ENCODE measurements around the gene FFAR1.
A peak's percentile ranks its signal among the peaks of the same experiment; 100 is the strongest.

The FFAR1 gene

DNA sequence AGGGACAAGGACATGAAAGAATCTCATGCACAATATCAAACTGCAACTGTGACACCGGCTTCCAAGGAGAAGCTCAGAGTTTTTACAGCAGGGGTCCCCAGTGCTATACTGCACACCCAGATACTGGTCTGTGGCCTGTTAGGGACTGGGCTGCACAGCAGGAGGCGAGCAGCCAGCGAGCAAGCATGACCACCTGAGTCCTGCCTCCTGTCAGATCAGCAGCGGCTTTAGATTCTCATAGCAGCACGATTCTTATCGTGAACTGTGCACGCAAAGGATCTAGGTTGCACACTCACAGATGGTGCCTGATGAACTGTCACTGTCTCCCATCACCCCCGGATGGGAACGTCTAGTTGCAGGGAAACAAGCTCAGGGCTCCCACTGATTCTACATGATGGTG, 31.8 kb upstream of the FFAR1 start:
- DNase-seq: no peak

DNA sequence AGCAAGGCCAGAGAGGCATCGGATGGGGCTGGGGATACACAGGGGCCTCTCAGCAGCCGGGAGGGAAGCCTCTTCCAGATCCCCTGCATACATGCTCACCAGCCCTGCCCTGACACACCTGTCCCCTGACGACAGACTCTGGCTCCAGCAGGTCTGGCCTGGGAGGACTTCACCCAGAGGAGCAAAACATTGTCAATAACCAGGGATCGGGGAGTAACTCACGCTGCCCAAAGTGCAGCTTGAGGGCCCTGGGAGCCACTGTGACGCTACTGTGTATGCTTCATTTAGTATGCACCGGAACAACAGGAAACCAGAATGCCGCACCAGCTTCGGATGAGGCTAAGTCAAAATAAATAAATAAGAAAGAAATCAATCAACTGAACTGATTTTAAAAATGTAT, 31.1 kb upstream of the FFAR1 start:
- DNase-seq: no peak

DNA sequence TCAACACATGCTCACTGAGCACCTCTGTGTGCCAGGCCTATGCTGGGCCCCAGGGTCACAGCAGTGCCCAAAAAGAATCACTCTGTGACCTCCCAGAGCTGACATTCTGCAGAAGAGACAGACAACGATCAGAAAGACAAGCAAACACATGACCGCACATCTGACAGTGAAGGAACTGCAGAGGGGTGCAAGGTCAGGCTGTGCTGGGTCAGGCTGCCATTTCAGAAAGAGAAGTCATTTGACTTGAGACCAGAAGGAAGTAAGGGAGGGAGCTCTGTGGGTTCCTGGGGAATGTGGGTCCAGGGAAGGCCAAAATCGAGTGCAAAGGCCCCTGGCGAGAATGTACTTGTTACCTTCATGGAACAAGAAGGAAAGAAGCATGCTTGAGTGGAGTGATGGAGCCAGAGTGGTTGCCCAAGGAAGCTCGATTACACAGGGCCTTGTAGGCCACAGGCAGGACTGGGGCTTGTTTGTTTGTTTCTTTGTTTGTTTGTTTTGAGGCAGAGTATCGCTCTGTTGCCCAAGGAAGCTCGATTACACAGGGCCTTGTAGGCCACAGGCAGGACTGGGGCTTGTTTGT, 30.1 kb upstream of the FFAR1 start:
- DNase-seq: peak in 1 of 14 donors; percentile 19

DNA sequence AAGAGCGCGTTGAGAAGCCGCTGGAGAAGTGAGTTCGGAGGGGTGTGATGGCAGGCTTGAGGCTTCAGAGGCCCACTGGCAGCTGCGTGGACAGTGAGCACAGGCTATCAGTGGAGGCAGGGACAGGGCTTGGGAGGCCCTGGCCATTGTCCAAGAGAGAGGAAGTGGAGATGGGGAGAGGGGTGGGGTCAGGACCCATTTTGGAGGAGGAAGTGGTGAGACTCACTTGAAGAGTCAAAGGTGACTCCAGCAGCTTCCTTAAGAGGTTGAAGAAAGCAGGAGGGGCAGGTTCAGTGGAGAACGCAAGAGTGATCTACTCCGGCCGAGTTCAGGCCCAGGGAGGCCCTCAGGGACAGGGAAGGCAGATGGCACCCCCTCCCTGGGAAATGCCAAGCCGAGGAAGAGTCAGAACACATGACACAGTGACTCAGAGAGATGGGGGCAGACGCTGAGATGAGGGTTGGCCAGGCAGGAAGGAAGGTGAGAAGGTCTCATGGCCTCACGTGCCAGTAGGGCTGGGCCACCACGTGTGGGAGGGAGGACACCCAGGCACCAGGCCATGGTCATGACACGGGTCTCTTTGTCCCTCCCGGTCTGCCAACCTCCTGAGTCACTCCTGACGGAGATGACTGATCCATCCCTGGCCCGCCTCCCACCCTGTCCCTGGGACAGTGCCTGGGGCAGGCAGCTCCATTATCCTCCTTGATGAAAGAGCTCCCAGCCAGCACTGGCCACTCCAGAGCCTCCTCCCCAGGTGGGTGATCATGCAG, 28.8 kb upstream of the FFAR1 start:
- DNase-seq: peak in 11 of 14 donors; percentile 42 to 97 (median 67)

DNA sequence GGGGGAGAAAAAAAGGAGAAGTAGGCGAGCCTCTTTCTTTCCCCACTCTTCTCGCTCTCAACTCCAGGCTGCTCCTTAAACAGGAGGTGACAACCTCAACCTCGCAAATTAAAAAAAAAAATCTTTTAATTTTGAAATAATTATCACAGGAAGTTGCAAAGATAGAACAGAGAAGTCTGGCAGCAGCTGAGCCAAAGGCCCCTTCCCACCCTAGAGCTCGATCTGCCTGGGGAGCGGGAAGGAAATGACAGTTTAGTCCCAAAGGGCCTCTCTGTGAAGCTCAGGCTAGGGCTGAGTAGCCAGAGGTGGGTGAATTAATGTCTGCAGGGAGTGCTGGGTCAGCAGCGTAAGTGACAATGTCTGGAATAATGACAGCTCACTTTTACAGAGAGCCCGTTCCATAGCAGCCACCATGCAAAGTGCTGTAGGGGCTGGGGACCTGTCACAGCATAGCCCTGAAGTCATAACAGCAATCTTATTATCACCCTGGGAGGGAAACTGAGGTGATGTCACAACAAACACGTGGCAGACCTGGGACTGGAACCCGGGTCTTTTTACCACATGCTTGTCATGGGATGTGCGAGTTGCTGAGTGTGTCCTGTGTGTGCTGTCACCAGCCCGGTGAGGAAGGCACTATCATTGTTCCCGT, 27.5 kb upstream of the FFAR1 start:
- no peak for DNase-seq

DNA sequence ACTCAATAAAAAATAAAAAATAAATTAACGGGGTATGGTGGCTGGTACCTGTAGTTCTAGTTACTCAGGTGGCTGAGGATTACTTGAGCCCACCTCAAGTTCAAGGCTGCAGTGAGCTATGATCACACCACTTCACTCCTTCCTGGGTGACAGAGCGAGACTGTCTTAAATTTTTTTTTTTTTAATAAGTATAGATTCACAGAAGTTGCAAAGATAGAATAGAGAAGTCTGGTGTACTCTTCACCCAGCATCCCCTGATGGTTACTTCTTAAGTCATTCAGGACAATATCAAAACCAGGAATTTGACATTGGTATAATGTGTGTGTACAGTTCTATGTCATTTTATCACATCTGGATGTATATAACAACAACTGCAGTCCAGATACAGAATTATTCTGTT, 26.4 kb upstream of the FFAR1 start:
- DNase-seq: no peak

DNA sequence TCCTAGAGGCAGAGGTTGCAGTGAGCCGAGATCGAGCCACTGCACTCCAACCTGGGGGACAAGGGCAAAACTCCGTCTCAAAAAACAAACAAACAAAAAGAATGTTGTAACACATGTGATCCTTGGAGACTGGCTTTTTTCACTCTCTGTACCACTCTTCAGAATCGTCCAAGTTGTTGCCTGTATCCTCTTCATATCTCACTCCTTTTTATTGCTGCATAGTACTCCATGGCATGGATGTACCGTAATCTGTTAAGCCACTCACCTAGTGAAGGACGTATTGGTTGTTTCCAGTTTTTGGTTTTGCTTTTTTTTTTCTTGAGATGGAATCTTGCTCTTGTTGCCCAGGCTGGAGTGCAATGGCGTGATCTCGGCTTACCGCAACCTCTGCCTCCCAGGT, 25.7 kb upstream of the FFAR1 start:
- DNase-seq: no peak

DNA sequence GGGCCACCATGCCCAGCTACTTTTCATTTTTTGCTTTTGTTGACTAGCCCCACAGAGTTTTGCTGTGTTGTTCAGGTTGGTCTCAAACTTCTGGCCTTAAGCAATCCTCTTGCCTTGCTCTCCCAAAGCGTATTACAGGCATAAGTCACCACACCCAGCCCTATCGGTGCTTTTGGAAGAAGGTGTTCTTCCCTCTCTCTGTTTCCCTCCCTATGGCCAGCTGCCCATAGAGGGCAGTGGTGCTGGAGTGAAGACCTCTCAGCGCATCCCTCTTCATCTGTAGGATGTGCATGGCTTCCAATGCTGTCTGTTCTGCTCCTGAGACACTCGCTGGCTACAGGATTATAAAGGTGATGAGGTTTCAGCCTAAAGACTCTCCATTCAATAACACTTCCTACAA, 20.1 kb upstream of the FFAR1 start:
- DNase-seq: no peak

DNA sequence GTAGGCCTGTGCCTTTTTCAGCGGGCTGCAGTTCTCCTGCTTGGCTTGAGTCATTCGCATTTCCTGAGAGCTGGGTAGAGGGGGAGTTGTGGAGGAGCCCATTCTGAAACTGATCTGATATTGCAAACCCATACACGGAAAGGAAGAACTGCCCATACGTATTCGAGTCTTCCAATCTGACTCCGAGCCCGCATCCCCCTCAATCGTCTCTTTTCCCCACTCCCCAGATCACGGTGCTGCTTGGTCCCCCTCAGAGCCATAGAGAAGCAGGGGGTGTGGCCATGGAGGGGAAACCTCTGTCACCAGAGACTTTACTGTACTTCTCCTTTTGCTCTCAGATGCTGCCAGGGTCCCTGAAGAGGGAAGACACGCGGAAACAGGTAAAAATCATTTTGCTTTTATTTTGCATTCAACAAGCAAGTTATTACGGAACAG, 18.8 kb upstream of the FFAR1 start, which contains the start of gene CD22:
Gene CD22 (plus strand): TSS at position 337 of the 435 bp plus-strand sequence. CDS start 2,854 bp downstream, outside the sequence.
- no peak for DNase-seq

DNA sequence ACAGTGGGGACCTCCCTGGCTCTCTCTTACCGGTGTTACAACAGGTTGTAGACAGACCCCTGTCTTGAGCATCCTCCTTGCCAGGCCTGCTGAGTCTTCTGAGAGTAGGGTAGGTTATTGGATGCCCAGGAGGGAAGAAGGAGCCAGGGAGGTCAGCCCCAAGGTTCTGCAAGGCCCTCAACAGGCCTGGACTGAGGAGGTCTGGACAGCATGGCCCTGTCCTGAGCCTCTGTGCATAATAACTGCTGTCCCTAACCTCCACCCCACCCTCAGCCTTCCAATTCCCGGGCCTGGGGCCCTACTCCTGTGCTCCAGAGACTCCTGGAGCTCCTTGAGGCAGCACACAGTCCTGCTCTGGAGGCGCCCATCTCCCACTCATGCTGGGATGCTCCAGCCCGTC, 18.4 kb upstream of the FFAR1 start:
- no peak for DNase-seq

DNA sequence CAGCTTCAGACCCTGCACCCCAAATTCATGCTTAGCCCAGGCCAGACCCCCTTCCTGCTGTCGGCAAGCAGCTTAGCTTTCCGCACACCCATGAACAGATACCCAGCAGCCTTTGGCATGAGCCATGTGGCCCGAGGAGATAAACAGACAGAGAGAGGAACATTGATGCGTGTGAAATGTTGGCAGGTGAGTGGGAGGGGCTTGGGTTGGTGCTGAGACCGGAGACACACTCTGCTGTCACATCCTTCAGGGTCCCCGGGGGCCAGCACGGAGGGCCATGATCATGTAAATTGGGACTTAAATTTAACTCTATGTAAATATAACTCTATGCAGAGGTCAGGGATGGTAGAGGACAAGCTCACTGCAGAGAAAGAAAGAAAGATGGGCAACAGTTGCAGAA, 17.2 kb upstream of the FFAR1 start:
- no peak for DNase-seq

DNA sequence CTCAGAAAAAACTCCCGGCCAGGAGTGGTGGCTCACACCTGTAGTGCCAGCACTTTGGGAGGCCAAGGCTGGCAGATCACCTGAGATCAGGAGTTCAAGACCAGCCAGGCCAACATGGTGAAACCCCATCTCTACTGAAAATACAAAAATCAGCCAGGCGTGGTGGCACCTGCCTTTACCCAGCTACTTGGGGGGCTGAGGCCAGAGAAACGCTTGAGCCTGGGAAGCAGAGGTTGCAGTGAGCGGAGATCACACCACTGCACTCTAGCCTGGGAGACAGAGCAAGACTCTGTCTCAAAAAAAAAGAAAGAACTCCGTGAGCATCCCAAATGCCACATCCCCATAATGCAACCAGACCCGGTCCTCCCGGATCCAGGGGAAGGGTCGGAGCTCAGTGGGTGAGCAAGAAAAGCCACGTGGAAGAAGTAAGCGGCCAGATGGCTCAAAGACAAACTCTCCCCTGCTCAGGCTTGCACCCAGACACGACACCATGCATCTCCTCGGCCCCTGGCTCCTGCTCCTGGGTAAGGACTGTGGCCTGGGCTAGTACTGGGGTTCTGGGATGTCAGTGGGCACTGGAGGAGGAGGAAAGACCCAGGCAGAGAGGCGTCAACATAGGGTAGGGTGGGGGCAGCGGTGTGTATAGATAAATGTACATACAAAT, 16.0 kb upstream of the FFAR1 start:
- DNase-seq: no peak

DNA sequence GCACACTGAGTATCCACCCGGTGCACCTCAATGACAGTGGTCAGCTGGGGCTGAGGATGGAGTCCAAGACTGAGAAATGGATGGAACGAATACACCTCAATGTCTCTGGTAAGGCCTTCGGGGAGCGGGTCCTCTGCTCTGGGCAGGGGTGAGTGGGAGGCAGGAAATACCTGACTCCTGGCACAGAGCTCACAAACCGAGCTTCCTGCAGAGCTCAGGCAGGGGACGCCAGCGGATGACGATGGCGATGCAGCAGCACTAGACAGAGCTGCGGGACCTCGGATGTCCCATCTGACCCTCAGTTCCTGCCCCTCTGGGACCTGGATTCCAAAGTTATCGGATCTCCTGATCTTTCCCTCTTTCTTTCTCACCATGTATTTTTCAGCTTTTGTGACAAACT, 14.9 kb upstream of the FFAR1 start:
- no peak for DNase-seq

DNA sequence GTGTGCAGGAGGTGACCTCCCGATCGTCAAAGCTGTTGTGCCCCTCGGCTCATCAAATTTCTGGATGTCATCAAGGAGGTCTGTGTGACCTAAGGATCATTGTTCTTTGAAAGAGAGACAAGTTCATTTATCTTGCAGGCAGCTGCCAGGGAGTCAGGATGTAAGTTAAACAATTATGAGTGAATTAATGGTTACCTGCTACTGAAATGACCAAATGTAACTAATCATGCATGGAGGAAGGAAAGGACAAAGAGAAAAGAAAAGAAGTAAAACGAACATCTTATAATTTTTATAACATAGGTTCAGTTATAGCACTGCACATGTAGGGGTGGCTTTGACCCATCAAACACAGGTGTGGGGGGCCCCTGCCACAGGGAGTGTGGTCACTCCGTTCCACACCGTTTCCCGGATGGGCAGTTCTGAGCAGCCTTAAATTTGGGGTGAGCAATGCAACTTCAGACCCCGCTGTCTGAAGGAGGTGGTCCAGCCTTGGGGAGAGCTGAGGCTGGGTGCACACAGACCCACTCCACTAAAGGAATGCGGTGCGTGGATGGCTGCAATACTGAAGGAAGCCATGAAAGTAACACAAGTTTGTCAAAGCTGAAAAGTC, 13.5 kb upstream of the FFAR1 start:
- no peak for DNase-seq

DNA sequence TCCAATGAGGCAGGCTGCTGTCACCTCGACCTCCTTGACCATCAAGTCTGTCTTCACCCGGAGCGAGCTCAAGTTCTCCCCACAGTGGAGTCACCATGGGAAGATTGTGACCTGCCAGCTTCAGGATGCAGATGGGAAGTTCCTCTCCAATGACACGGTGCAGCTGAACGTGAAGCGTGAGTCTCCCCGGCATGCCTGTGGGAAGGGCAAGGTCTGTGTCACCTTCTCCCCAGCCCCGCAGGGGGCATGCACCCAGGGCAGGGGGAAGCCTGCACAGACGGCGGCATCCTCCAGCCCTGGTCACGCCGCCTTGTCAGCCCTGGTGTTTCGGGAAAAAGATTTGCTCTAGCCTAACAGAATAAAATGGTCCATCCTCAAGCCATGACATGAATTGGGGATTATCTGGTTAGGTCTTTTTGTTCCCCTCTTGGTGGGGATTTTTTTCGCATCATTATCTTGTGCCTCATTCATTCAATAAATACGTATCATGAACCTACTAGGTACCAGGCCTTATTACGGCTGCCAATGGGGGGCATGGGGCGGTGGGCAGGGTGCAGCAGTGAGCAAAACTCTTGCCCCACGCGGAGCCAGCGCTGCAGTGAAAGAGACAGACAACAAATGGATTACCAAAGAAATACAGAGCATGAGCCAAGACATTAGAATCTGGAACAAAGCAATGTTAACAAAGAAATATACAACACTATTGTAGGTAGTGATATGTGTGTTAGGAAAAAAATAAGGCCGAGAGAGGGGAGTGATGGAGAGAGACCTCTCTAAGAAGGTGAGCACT, 11.3 kb upstream of the FFAR1 start:
- DNase-seq: no peak

DNA sequence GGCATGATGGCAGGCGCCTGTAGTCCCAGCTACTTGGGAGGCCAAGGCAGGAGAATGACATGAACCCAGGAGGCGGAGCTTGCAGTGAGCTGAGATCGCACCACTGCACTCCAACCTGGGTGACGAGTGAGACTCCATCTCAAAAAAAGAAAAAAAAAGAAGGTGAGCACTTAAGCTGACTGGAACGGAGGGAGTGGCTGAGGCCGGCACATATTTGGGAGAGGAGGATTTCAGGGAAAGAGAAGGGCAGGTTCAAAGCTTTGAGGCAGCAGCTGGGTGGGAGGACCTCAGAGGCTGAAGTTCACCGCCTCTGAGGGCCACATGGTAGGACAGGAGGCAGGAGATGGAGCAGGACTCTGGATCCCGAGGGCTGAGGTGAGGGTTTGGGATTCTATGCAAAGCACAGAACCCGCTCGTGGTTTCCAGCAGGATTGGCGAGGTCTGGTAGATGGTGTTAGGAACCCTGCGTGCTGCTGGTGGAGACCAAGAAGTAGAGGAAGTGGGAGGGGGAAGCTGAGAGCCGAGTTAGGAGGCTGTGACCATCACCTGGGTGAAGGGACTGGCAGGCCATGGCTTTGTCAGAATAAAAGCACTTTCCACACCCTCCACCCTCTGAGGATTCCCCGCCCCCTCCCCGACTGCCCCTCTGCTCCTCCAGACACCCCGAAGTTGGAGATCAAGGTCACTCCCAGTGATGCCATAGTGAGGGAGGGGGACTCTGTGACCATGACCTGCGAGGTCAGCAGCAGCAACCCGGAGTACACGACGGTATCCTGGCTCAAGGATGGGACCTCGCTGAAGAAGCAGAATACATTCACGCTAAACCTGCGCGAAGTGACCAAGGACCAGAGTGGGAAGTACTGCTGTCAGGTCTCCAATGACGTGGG, 10.4 kb upstream of the FFAR1 start:
- no peak for DNase-seq

DNA sequence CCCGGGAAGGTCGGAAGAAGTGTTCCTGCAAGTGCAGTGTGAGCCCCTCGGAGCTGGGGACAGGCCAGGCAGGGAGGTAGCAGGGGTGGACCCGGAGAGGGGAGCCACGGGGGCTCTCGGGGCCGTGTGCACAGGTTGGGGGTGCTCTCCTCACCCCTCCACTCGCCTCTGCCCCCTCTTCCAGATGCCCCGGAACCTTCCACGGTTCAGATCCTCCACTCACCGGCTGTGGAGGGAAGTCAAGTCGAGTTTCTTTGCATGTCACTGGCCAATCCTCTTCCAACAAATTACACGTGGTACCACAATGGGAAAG, 9.8 kb upstream of the FFAR1 start:
- DNase-seq: no peak

DNA sequence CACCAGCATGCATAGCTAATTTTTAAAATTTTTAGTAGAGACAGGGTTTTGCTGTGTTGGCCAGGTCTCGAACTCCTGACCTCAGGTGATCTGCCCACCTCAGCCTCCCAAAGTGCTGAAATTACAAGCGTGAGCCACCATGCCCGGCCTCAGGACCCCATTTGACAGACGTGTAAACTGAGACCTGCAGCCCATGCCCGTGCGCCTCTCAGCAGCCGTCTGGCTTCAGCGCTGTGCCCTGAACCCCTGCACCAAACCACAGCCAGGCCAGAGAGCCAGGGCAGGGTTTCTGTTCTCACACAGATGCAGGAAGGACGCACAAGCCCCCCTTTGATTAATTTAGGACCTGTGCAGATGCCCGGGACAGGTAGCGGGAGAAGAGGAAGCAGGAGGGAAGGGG, 7.3 kb upstream of the FFAR1 start:
- DNase-seq: no peak

DNA sequence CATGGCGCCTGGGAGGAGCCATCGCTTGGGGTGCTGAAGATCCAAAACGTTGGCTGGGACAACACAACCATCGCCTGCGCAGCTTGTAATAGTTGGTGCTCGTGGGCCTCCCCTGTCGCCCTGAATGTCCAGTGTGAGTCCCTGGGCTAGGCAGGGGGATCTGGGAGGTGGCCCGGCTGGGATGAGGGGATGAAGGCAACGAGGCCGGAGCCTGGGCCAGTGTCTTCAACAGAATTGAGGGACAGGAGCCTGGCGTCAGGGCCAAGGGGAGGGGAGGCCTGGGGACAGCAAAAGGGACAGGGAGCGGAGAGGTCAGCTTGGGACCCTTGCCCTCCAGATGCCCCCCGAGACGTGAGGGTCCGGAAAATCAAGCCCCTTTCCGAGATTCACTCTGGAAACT, 6.7 kb upstream of the FFAR1 start:
- no peak for DNase-seq

DNA sequence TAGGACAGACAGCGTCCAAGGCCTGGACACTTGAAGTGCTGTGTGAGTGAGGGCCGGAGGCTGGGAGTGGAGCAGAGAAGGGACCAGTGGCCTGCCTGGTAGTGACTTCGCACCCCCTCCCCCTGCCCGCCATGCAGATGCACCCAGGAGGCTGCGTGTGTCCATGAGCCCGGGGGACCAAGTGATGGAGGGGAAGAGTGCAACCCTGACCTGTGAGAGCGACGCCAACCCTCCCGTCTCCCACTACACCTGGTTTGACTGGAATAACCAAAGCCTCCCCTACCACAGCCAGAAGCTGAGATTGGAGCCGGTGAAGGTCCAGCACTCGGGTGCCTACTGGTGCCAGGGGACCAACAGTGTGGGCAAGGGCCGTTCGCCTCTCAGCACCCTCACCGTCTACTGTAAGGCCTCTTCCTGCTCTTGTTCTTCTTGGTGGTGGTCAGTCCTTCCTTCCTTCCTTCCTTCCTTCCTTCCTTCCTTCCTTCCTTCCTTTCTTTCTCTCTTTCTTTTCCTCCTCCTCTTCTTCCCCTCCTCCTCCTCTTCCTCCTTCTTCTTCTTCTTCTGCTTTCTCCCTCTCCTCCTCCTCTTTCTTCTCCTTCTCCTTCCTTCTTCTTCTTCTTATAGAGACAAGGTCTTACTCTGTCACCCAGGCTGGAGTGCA, 6.0 kb upstream of the FFAR1 start:
- DNase-seq: no peak

DNA sequence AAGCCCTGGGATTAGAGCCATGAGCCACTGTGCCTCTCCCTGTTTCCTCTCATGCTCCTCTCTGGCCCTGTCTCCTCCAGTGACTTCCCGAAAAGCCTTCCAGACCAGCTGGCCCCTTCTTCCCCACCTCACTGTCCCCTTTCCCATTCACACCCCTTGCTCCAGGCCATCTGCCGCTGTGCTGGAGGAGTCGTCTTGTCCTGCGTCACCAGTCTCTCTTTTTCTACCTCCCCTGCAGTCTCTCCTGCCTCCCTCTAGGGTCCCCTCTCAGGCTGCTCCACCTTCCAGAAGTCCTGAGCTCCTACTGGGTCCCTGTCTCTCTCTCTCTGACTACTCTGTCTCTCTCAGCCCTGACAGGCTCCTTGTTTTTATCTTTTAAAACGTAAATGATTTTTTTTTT, 5.3 kb upstream of the FFAR1 start:
- no peak for DNase-seq
